ENCODE results near the gene GRIP1.
A peak's percentile ranks its signal among the peaks of the same experiment; 100 is the strongest.

The GRIP1 gene

DNA sequence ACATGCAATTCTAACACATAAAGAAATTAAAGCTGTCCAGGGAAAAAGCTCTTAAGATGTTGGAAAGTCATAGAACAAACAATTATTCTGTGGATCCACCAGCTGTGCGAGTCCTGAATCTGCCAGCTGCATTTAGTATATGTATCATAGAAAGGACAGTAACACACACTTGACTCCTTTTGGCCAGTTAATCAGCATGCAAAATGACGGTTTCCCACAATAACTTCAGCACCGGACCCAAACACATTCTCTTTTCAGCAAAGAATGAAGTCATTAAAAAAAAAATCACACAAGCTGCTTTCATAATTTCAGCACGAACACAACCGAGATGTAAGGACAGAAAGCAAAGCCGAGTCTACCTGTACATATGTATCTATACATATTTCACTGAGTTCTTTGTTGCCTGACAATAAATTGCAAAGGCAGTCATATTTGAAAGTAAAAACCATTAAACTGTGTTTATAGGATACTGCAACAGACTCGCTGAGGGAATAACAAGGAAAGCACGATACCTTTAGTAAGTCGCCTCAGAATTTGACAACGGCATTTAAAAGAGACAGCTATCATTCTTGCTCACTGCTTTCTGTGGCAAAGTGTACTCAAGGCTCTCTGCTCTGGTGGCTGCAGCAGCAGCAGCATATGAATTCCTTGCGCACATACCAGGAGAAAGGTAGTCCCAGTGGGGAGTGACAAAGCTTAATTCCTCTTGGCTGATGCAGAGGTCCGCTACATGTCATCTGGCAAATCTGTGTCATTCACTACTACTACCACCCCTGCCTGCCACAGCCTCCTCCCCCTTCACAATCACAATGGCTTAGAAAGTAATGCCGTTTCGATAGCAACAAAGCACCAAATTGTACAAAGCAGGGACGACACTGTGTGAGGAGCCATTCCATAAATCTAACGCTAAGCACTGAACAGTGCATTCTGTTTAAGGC is at the start of gene GRIP1:
Gene GRIP1 (minus strand): TSS at position 739 of the 938 bp plus-strand sequence. CDS start 172 bp downstream, at position 567.
- Histone ChIP-seq H3K27ac (ENCODE audit: low read length) (no peak within 1 kb of the TSS), H3K4me3 (ENCODE audit: low read length in 2 of 2) (peak within 1 kb of the TSS in 1 of 2 donors; percentile 52), H3K9me3 (ENCODE audit: control insufficient read depth in 2 of 2, low read length in 2 of 2) (no peaks in the 10 kb centered on the region), H3K4me1 (ENCODE audit: control insufficient read depth, insufficient read depth, low read length) (no peaks in the 10 kb centered on the region), H3K9ac (ENCODE audit: low read length in 2 of 2) (no peak within 1 kb of the TSS), H3K27me3 (ENCODE audit: control insufficient read depth in 1 of 2, insufficient read depth in 2 of 2, low read length in 2 of 2) (peaks cover 0 to 4% of the 10 kb centered on the region in 2 donors), H3K36me3 (ENCODE audit: control insufficient read depth in 2 of 2, insufficient read depth in 2 of 2, low read length in 2 of 2) (no peaks in the 10 kb centered on the region)

DNA sequence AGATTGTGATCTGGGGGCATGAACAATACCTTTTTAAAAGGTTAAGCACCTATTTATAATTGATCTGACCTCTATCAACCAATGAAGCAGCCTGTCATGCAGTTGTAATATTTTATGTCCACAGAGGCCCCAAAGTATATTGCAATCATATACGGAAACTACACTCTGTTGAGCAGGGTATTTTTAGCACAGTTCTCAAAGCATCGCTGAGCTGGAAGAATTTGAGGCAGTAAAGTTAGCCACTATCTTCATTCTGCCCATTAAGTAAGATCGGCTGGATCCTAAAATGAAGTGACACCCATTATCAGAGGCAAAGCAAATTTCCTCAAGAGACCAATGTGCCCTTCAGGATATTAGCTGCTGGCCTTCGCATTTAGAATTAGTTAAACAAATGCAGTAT is 47.7 kb upstream of the GRIP1 start:
- H3K4me3 ChIP-seq (ENCODE audit: low read length in 2 of 2) = no peak overlapping the region
- H3K9me3 ChIP-seq (ENCODE audit: control insufficient read depth in 2 of 2, low read length in 2 of 2) = no peaks in the 10 kb centered on the region
- H3K27ac ChIP-seq (ENCODE audit: low read length) = no peak overlapping the region
- no peak overlapping the region for H3K9ac ChIP-seq (ENCODE audit: low read length in 2 of 2)
- H3K36me3 ChIP-seq (ENCODE audit: control insufficient read depth in 2 of 2, insufficient read depth in 2 of 2, low read length in 2 of 2) = no peaks in the 10 kb centered on the region
- H3K27me3 ChIP-seq (ENCODE audit: control insufficient read depth in 1 of 2, insufficient read depth in 2 of 2, low read length in 2 of 2) = no peaks in the 10 kb centered on the region
- H3K4me1 ChIP-seq (ENCODE audit: control insufficient read depth, insufficient read depth, low read length) = no peaks in the 10 kb centered on the region

DNA sequence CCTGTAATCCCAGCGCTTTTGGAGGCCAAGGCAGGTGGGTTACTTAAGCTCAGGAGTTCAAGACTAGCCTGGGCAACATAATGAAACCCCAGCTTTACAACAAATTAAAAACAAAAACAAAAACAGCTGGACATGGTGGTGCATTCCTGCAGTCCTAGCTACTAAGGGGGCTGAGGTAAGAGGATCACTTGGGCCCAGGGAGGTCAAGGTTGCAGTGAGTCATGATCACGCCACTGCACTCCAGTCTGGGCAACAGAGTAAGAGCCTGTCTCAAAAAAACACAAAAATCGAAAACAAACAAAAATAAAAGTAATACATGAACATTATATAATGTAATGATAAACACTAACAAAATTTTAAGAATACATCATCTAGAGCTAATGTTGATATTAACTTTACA is 46.2 kb upstream of the GRIP1 start:
- Histone ChIP-seq H3K9me3 (ENCODE audit: control insufficient read depth in 2 of 2, low read length in 2 of 2) (no peaks in the 10 kb centered on the region), H3K9ac (ENCODE audit: low read length in 2 of 2) (no peak overlapping the region), H3K4me3 (ENCODE audit: low read length in 2 of 2) (no peak overlapping the region), H3K27ac (ENCODE audit: low read length) (no peak overlapping the region), H3K27me3 (ENCODE audit: control insufficient read depth in 1 of 2, insufficient read depth in 2 of 2, low read length in 2 of 2) (no peaks in the 10 kb centered on the region), H3K36me3 (ENCODE audit: control insufficient read depth in 2 of 2, insufficient read depth in 2 of 2, low read length in 2 of 2) (no peaks in the 10 kb centered on the region), H3K4me1 (ENCODE audit: control insufficient read depth, insufficient read depth, low read length) (no peaks in the 10 kb centered on the region)

DNA sequence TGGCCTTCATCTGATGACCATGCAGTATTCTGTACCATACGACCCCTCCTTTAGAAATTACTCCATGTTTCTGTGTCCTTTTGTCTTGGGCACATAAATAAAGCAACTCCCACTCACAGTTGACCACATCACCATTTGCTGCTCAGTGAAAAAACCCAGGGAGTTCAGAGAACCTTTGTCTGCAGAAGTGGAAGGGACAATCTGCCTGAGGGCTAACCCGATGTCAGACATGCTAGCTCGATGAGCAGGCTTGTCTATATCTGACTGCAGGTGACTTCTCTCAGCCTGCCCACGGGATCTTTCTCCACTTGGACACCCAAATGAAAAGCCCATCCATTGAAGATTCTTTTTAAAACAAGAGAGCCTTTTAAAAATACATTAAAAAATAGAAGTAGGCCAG is 45.7 kb upstream of the GRIP1 start:
- Histone ChIP-seq H3K27me3 (ENCODE audit: control insufficient read depth in 1 of 2, insufficient read depth in 2 of 2, low read length in 2 of 2) (no peaks in the 10 kb centered on the region), H3K4me3 (ENCODE audit: low read length in 2 of 2) (no peak overlapping the region), H3K36me3 (ENCODE audit: control insufficient read depth in 2 of 2, insufficient read depth in 2 of 2, low read length in 2 of 2) (no peaks in the 10 kb centered on the region), H3K9ac (ENCODE audit: low read length in 2 of 2) (no peak overlapping the region), H3K9me3 (ENCODE audit: control insufficient read depth in 2 of 2, low read length in 2 of 2) (no peaks in the 10 kb centered on the region), H3K27ac (ENCODE audit: low read length) (no peak overlapping the region), H3K4me1 (ENCODE audit: control insufficient read depth, insufficient read depth, low read length) (no peaks in the 10 kb centered on the region)

- no peak overlapping the region for H3K27ac ChIP-seq (ENCODE audit: low read length)
- H3K36me3 ChIP-seq (ENCODE audit: control insufficient read depth in 2 of 2, insufficient read depth in 2 of 2, low read length in 2 of 2) = no peaks in the 10 kb centered on the region
- no peaks in the 10 kb centered on the region for H3K4me1 ChIP-seq (ENCODE audit: control insufficient read depth, insufficient read depth, low read length)
- no peaks in the 10 kb centered on the region for H3K27me3 ChIP-seq (ENCODE audit: control insufficient read depth in 1 of 2, insufficient read depth in 2 of 2, low read length in 2 of 2)
- no peaks in the 10 kb centered on the region for H3K9me3 ChIP-seq (ENCODE audit: control insufficient read depth in 2 of 2, low read length in 2 of 2)
- H3K4me3 ChIP-seq (ENCODE audit: low read length in 2 of 2) = no peak overlapping the region
- no peak overlapping the region for H3K9ac ChIP-seq (ENCODE audit: low read length in 2 of 2)
Observed at GRCh38 chr12:66724026-66724425, 45.1 kb upstream of the GRIP1 start.

GRCh38 chr12:66719862-66720261 is 41.0 kb upstream of the GRIP1 start:
- no peaks in the 10 kb centered on the region for H3K36me3 ChIP-seq (ENCODE audit: control insufficient read depth in 2 of 2, insufficient read depth in 2 of 2, low read length in 2 of 2)
- no peaks in the 10 kb centered on the region for H3K4me1 ChIP-seq (ENCODE audit: control insufficient read depth, insufficient read depth, low read length)
- H3K27ac ChIP-seq (ENCODE audit: low read length) = no peak overlapping the region
- H3K27me3 ChIP-seq (ENCODE audit: control insufficient read depth in 1 of 2, insufficient read depth in 2 of 2, low read length in 2 of 2) = no peaks in the 10 kb centered on the region
- no peak overlapping the region for H3K4me3 ChIP-seq (ENCODE audit: low read length in 2 of 2)
- H3K9me3 ChIP-seq (ENCODE audit: control insufficient read depth in 2 of 2, low read length in 2 of 2) = no peaks in the 10 kb centered on the region
- H3K9ac ChIP-seq (ENCODE audit: low read length in 2 of 2) = no peak overlapping the region

DNA sequence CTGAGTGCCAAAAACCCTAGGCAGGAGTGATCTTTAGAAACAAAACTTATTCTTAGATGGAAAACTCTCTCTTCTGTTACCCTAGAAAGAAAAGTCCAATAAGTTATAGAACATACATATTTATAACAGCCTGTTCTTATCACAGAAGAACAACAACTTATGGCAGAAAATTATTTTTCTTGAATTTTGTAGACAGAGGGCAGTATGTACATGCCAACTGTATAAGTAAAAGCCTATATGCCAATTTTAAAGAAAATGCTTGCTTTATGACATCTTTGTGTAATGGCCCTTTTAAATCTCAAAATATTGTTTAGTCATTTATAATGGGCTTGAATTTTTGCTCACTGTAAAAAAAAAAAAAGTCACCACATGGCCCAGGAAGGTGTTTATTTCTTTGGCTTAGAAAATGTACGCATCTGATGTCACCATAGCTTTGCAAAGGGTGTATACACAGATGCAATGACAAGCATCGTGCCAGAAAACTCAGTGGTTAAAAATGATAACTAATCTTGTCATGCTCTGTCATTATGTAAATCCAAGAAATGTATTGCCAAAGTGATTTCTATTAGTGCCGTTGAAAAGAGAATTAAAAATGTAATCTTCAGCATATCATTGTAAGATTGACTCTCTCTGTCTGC is 38.3 kb upstream of the GRIP1 start:
- H3K4me1 ChIP-seq (ENCODE audit: control insufficient read depth, insufficient read depth, low read length) = no peaks in the 10 kb centered on the region
- no peak overlapping the region for H3K27ac ChIP-seq (ENCODE audit: low read length)
- no peak overlapping the region for H3K9ac ChIP-seq (ENCODE audit: low read length in 2 of 2)
- no peaks in the 10 kb centered on the region for H3K36me3 ChIP-seq (ENCODE audit: control insufficient read depth in 2 of 2, insufficient read depth in 2 of 2, low read length in 2 of 2)
- no peaks in the 10 kb centered on the region for H3K27me3 ChIP-seq (ENCODE audit: control insufficient read depth in 1 of 2, insufficient read depth in 2 of 2, low read length in 2 of 2)
- H3K4me3 ChIP-seq (ENCODE audit: low read length in 2 of 2) = no peak overlapping the region
- H3K9me3 ChIP-seq (ENCODE audit: control insufficient read depth in 2 of 2, low read length in 2 of 2) = no peaks in the 10 kb centered on the region

GRCh38 chr12:66716522-66716921 is 37.6 kb upstream of the GRIP1 start:
- H3K9me3 ChIP-seq (ENCODE audit: control insufficient read depth in 2 of 2, low read length in 2 of 2) = no peaks in the 10 kb centered on the region
- no peaks in the 10 kb centered on the region for H3K4me1 ChIP-seq (ENCODE audit: control insufficient read depth, insufficient read depth, low read length)
- no peaks in the 10 kb centered on the region for H3K36me3 ChIP-seq (ENCODE audit: control insufficient read depth in 2 of 2, insufficient read depth in 2 of 2, low read length in 2 of 2)
- no peak overlapping the region for H3K4me3 ChIP-seq (ENCODE audit: low read length in 2 of 2)
- no peaks in the 10 kb centered on the region for H3K27me3 ChIP-seq (ENCODE audit: control insufficient read depth in 1 of 2, insufficient read depth in 2 of 2, low read length in 2 of 2)
- no peak overlapping the region for H3K27ac ChIP-seq (ENCODE audit: low read length)
- H3K9ac ChIP-seq (ENCODE audit: low read length in 2 of 2) = no peak overlapping the region

DNA sequence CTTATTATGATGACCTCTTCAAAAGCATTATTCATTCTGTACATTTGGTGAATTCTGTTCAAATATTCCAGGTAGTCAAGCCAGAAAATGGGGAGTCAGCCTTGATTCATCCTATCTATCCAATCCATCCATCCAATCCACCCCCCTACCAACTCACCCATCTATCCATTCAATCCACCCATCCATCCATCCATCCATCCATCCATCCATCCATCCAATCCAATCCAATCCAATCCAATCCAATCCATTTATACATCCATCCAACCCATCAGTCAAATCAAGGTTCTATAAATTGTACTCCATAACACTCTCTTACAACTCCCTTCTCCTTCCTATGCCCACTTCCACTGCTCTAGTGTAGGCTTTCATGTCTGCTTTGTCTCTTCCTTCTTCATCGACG is 35.8 kb upstream of the GRIP1 start:
- no peak overlapping the region for H3K4me3 ChIP-seq (ENCODE audit: low read length in 2 of 2)
- H3K36me3 ChIP-seq (ENCODE audit: control insufficient read depth in 2 of 2, insufficient read depth in 2 of 2, low read length in 2 of 2) = no peaks in the 10 kb centered on the region
- no peak overlapping the region for H3K27ac ChIP-seq (ENCODE audit: low read length)
- H3K4me1 ChIP-seq (ENCODE audit: control insufficient read depth, insufficient read depth, low read length) = no peaks in the 10 kb centered on the region
- no peaks in the 10 kb centered on the region for H3K27me3 ChIP-seq (ENCODE audit: control insufficient read depth in 1 of 2, insufficient read depth in 2 of 2, low read length in 2 of 2)
- H3K9me3 ChIP-seq (ENCODE audit: control insufficient read depth in 2 of 2, low read length in 2 of 2) = no peaks in the 10 kb centered on the region
- no peak overlapping the region for H3K9ac ChIP-seq (ENCODE audit: low read length in 2 of 2)

DNA sequence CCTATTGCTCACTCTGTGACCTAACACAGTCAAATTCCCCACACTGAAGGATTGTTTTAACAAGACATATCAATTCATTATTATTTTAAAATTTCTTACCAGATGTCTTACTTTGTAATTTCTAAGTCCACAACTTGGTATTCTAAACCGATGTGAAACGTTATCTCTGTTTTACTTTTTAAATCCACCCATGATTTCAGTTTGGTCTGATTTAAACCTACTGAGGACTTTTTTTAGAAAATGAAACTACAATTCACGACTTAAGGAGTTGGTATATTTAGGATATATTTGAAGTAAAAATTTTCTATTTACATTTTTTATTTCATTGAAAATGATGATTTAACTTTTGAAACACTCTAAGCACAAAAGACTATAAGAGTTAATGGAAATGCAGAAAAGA is 35.1 kb upstream of the GRIP1 start:
- H3K27me3 ChIP-seq (ENCODE audit: control insufficient read depth in 1 of 2, insufficient read depth in 2 of 2, low read length in 2 of 2) = no peaks in the 10 kb centered on the region
- no peaks in the 10 kb centered on the region for H3K9me3 ChIP-seq (ENCODE audit: control insufficient read depth in 2 of 2, low read length in 2 of 2)
- no peak overlapping the region for H3K4me3 ChIP-seq (ENCODE audit: low read length in 2 of 2)
- H3K9ac ChIP-seq (ENCODE audit: low read length in 2 of 2) = no peak overlapping the region
- no peak overlapping the region for H3K27ac ChIP-seq (ENCODE audit: low read length)
- no peaks in the 10 kb centered on the region for H3K4me1 ChIP-seq (ENCODE audit: control insufficient read depth, insufficient read depth, low read length)
- no peaks in the 10 kb centered on the region for H3K36me3 ChIP-seq (ENCODE audit: control insufficient read depth in 2 of 2, insufficient read depth in 2 of 2, low read length in 2 of 2)

GRCh38 chr12:66709893-66710292 is 31.0 kb upstream of the GRIP1 start:
- Histone ChIP-seq H3K36me3 (ENCODE audit: control insufficient read depth in 2 of 2, insufficient read depth in 2 of 2, low read length in 2 of 2) (no peaks in the 10 kb centered on the region), H3K27ac (ENCODE audit: low read length) (no peak overlapping the region), H3K9me3 (ENCODE audit: control insufficient read depth in 2 of 2, low read length in 2 of 2) (no peaks in the 10 kb centered on the region), H3K27me3 (ENCODE audit: control insufficient read depth in 1 of 2, insufficient read depth in 2 of 2, low read length in 2 of 2) (no peaks in the 10 kb centered on the region), H3K9ac (ENCODE audit: low read length in 2 of 2) (no peak overlapping the region), H3K4me1 (ENCODE audit: control insufficient read depth, insufficient read depth, low read length) (no peaks in the 10 kb centered on the region), H3K4me3 (ENCODE audit: low read length in 2 of 2) (no peak overlapping the region)
